NCI-H82 treated with DMSO at 0.1 percent for 48 hours (cell line): ENCODE measurements around the gene C19orf44.
"Not testable (repeated sequence)": the region's sequence is repeated elsewhere in the genome, so short reads cannot be mapped to it uniquely, and the experiment has no call there.

Experiments used
- DNase-seq: peaks from one replicate; lab custom pipeline; 2025; ENCODE audit not compliant: unreplicated experiment; lab: John Stamatoyannopoulos, UW

Gene C19orf44

DNA sequence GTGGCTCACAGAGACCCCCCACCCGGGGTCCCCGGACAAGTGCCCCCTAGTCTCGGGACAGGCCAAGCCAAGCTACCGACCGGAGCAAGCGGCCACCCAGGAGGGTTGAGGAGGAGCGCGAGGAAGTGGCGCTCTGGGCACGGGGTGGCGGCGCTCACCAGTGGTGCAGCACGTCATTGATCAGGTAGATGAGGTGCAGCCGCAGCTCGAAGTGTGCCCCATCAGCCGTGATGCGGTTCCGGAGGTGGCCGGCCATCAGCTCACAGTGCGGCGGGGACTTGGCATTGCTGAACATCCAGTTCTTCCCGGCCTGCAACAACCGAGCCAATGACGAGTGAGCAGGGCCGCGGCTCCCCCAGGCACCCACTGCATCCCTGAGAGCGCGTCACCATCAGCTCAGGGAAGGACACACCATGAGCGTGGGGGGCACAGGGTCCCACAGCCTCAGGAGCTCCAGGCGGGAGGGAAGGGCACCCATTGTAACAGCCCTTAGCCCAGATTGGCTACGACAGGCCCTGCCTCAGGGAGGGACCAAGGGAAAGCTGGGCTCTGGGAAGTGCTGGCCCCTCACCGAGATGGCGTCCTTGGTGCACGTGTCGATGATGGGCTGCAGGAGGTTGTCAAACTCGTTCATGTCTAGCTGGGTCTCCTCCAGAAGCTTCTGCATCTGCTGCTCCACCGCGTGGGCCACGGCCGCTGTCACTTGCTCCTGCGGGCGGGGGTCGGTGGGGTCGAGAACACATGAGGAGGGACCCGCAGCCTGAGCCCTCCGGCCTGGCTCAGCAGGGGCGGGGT lies 36.4 kb downstream of the C19orf44 start:
- no peak for DNase-seq

DNA sequence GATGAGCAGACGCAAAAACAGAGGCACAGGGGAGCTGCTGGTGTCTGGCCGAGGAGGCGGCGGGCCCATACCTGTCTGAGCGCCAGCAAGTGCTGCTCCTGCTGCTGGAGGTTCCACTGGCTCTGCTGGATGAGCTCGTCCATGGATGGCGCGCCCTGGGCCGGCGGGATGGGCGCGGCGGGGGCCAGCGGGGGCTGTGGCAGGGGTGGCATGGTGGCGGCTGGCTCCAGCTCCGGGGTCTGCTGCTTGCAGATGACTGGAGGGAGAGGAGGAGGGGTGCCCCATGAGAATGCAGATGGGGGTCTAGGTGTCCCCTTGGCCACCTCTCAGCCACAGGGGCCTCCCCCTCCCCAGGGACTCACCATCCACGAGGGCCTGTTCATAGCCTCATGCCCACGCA lies 39.2 kb downstream of the C19orf44 start:
- DNase-seq = no peak

GRCh38 chr19:16536130-16536529 lies 39.9 kb downstream of the C19orf44 start:
- DNase-seq = no peak

DNA sequence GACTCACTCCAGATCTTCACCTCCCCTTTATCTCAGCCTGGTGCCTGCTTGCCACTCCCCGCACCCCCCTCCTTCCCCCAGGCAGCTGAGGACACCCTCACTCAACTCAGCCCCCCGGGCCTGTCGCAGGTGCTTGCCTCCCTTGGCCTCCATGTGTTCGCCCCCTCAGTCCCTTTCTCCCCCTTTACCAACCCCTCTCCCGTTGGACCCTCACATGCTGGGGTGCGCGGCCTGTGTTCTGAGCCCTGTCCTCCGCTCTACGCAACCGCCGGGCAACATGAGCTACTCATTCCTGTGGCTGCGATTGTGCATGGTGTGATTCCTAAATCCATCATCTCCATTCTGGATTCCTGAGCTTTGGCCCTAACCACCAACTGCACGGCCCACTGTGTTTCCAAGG lies 40.9 kb downstream of the C19orf44 start:
- DNase-seq = no peak

DNA sequence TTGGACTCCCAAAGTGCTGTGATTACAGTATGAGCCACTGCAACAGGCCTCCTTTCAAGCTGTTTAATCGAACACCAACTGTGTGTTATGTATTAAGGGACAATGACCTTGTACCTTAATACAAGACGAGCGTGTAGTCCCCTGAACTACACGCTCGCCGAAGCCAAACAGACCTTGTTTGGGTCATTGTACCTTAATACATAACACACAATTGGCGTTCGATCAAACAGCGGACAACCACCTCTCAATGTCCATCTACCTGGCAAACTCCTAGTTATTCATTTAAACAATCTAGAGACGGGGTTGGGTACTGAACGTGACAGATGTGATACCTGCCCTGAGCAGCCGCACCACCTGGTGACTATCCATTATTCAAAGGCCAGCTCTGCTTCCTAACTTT lies 44.8 kb downstream of the C19orf44 start:
- no peak for DNase-seq

GRCh38 chr19:16541526-16542044 lies 45.4 kb downstream of the C19orf44 start:
- DNase-seq = no peak

DNA sequence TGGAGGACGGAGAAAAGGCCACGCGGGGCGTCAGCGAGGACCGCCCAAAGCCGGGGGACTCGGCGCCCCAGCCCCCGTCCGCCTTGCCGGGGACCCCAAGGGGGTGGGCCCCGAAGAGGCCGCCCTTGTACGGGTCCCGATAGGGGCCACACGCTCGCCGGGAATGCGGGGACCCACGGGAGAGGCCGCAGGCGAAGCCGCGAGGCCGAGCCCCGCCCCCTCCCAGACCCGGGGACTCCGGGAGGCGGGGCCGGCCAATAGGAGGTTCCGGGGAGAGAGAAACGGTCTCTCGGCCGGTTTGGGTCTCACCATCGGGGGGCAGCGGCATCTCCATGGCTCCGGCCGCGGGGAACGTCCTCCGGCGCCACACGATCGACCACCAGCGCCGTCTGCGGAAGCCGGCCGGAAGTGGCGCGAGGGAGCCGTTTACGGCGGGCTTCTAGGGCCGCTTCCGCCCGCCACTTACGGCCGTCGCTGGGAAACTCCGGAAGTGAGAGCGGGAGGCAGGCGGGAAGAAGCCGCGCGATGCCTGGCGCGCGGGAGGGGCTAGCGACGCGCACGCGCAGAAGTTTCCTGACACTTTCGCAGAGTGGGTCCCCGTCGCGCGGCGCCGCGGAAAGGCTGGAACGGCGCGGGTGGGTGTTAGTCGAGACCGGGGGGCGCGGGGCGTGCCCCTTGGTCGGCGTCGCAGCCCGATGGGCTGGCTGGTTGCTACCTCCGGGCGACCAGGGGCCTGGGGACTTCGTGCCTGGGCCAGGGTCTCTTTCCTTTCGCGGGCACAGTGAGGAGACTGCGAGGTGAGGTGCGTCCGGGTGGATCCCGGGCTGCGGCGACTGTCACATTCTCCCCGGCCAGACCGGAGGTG lies 46.1 kb downstream of the C19orf44 start, which contains the start of gene CHERP:
Gene CHERP, minus strand, starts transcription at position 393 of the 865 bp plus-strand sequence. Its CDS starts 59 bp downstream, at position 334.
- peak; percentile 91 for DNase-seq

GRCh38 chr19:16542910-16543472 lies 46.8 kb downstream of the C19orf44 start:
- peak; percentile 26 for DNase-seq

GRCh38 chr19:16543734-16544133 lies 47.5 kb downstream of the C19orf44 start:
- not testable (repeated sequence) for DNase-seq

DNA sequence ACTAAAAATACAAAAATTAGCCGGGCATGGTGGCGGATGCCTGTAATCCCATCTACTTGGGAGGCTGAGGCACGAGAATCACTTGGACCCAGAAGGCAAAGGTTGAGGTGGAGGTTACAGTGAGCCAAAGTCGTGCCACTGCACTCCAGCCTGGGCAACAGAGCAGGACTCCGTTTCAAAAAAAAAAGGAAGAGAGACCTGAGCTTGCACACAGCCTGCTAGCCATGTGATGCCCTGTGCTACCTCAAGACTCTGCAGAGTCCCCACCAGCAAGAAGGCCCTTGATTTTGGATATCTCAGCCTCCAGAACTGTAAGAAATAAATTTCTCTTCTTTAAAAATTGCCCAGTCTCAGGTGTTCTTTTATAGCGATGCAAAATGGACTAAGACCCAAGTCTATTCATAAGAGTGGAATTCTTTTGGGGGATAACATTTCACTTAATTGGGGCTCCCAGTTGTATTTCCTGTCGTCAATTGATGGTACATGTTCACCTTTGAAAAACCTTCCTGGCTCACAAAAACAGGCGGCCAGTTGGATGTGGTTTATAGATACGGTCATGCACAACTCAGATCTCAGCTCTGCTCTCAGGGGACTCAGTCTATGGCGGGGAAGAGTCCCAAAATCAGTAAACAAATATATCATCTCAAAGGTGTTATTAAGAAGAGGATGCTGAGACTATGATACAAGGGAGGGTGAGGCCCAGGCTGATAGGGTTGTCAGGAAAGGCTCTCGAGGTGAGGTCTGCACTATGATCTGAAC lies 48.5 kb downstream of the C19orf44 start:
- DNase-seq = no peak

DNA sequence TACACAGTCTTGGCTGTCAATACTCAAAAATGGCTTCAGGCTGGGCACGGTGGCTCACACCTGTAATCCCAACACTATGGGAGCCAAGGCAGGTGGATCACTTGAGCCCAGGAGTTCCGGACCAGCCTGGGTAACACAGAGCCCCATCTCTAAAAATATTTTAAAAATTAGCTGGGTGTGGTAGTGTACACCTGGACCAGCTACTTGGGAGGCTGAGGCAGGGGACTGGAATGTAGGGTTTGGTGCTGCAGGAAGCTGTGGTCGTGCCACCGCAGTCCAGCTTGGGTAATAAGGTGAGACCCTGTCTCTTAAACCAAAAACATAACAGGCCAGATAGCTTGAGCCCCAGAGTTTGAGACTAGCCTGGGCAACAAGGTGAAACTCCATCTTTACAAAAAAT lies 52.8 kb downstream of the C19orf44 start:
- DNase-seq = no peak

DNA sequence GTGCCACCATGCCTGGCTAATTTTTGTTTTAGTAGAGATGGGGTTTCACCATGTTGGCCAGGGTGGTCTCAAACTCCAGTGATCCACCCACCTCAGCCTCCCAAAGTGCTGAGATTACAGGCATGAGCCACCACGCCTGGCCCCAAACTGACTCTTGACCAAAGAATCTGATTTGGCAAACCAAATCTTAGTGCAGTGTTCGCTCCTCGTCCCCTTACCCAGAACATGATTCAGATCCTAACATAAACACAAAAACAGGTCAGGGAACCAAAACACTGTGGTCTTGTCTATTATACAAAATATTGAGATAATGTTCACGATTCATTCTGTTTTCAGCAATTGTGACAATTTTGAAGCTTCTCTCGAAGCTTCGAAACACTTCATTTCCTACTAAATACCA lies 55.7 kb downstream of the C19orf44 start:
- not testable (repeated sequence) for DNase-seq

- DNase-seq = no peak
These were observed 58.6 kb downstream of the C19orf44 start for GRCh38 chr19:16554776-16555175.

GRCh38 chr19:16559780-16560276 lies 63.6 kb downstream of the C19orf44 start:
- no peak for DNase-seq

DNA sequence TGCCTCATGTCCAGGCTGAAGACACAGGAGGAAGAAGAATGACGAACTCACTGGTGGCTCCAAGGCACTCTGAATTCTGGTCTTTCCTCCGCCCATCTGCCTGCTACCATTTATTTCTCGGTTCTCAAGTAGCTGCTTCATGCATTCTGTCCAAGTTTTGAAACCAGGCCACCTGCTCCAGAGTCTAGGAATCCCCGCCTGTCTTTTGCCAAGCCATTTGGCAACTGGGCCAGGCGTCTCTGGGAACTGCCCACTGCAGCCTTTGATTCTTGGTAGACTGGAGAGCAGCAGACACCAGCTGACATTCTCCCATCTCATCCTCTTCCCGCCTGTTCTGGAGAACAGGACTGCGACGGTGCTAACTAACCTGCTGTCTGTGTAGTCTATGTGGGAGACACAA lies 65.2 kb downstream of the C19orf44 start:
- no peak for DNase-seq

DNA sequence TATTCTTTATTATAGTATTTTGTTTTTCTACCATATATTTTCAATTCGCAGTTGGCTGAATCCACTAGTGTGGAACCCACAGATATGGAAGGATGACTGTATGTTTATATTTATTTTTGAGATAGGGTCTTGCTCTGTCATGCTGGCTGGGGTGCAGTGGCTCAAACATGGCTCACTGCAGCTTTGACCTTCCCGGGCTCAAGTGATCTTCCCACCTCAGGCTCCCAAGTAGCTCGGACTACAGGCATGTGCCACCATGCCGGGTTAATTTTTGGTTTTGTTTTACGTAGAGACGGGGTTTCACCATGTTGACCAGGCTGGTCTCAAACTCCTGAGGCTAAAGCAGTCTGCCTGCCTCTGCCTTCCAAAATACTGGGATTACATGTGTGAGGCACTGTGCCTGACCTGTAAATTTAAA lies 66.4 kb downstream of the C19orf44 start:
- no peak for DNase-seq

DNA sequence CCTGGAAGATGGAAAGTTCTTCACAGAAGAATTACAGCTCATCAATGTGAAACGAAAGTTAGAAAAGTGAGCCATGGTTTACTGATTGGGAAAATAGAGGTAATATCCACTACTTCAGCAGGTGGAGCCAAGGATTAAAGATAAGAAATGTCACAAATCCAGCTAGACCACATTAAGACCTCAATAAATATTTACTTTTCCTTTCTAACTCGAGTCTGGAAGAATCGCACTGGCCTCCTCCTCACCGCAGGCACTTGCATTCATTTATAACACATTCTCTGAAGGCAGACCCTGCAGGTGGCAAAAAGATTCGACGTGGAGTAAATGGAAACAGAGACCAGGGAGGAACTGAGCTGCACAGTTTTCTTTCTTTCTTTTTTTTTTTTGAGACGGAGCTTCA lies 68.6 kb downstream of the C19orf44 start:
- no peak for DNase-seq

GRCh38 chr19:16566161-16566560 lies 70.0 kb downstream of the C19orf44 start:
- no peak for DNase-seq

GRCh38 chr19:16566702-16567101 lies 70.5 kb downstream of the C19orf44 start:
- DNase-seq = no peak

DNA sequence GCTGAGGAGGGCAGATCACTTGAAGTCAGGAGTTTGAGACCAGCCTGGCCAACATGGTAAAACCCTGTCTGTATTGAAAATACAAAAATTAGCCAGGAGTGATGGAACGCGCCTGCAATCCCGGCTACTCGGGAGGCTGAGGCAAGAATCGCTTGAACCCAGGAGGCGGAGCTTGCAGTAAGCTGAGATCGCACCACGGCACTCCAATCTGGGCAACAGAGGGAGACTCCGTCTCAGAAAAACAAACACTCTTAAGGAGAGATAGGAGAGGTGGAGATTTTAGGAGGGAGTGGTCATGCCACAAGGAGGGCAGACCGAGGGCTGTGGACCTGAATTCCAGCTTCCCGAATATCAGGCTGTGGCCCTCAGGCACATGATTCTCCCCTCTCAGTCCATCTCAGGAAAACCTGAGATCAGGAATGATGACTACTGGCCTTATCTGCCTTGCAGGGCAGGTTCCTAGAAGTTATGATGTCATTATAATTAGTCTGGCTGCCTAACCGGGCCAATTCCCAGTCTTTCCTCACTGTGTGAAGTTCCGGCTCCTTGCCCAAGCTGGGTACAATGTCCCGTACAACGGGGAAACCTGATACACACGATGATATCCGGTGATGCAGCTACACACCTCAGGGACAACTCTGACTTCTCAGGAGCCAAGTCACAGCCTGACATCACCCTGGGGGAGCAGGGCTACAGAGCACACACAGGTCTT lies 73.6 kb downstream of the C19orf44 start:
- no peak for DNase-seq
